ENCODE measurements around the gene PITX3. TPM values are rescaled to one million over a fixed set of nuclear protein-coding genes. Genes with fewer than 3 reads are reported as not detected.
A peak's percentile ranks its signal among the peaks of the same experiment; 100 is the strongest.
"Not testable (repeated sequence)": the region's sequence is repeated elsewhere in the genome, so short reads cannot be mapped to it uniquely, and the experiment has no call there.

Gene PITX3
- polyA plus RNA-seq, 1 donor, result 0.43 TPM

DNA sequence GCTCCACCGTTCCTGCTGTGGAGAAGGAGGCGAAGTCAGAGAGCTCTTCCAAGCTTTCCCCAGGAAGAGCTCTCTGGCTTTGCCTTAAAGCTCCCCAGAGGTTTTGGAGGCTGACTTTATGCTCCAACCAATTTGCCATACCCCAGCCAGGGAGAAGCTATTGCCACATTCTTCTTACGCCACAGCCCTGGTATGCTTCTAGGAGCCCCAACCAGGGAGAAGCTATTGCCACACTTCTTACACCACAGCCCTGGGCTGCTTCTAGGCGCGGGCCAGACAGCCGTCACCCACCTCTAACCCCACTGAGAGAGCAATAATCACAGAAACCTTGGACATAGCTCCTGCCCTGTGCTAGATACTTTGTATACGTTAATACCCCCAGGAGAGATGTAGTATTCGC lies 14.3 kb downstream of the PITX3 start:
- DNase-seq, result no peak

DNA sequence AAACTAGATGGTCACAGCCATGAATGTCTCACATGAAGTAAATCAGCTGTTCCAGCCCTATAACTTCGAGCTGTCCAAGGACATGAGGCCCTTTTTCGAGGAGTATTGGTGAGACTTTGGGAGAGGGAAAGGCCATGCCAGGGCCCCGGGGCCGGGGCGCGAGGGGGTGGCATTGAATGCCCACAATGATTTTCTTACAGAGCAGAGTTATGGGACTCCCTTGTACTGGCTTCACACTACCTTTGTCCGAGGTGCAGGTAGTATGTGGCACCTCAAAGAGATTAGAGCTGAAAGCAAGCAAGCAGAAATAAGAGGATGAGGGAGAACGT lies 14.8 kb downstream of the PITX3 start:
- DNase-seq, result no peak

DNA sequence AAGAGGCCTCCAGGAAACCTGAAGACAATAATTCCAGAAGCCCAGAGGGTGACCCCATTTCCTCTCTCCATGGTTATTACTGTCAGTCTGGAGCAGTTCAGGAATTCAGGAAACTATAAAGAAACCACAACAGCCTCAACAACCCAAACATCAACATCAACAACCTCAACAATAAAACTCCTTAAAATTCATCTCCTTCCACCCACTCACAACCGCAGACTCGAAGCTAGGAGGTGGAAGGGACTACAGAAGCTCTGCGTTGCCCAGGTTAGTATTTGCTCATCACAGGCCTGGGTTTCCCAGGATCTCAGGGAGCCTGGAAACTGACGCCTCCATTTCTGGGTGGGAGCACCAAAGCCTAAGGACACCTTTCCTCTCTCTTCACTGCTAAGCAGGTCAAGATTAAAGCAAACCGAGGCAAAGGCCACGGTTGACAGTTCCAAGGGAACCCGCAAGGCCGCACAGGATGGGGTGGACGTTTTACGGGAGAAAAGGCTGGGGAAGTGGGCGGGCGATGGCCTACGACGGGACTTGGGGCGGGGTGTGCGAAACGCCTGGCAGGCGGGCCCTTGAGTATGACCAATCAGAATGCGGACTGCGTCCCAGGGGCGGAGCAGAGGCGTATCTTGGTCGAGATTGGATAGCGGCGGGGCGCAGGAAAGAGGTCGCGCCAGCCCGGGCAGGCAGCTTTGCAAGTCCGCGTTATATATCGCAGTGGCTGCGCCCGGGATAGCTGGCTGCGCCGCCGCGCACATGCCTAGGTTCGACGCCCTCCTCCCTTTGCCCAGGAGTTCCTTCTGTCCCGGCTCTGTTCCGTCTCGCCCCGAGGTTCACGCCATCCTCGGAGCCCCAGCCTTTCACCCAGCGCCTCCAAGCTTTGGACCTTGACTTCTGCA lies 15.4 kb downstream of the PITX3 start, which contains the start of gene ELOVL3:
Gene ELOVL3, plus strand, starts transcription at position 654 of the 896 bp plus-strand sequence. CDS start 250 bp downstream, outside the sequence.
- DNase-seq, result peak; percentile 93

DNA sequence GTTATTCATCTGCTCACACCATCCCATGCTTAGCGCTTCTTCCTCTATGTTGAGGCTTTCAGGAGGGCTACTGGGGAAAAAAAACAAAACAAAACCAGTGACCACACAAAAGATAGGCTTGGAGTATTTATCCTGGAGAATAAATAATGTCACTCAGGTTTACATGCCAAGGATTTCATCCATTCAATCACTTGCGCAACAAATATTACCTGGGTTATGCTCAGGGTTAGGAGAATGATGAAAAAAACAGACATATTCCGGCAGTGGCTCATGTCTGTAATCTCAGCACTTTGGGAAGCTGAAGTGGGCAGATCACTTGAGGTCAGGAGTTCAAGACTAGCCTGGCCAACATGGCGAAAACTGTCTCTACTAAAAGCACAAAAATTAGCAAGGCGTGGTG lies 18.5 kb downstream of the PITX3 start:
- no peak for DNase-seq

DNA sequence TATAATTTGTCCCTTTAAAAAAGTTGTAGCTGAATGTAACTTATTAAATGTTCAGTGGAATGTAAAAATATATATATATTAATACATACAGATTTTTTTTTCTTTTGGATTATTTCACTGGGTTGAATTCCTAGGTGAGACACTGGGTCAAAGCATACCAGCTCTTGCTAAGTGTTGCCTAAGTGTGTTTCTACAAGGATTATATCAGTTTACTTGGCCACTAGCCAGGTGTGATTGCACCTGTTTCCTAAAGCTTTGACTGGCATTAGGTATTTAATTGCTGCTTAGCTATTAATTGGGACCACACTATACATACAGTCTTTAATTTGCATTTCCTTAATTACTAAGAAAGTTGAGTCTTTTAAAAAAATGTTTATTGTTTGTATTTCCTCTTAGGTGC lies 20.7 kb downstream of the PITX3 start:
- DNase-seq, result no peak

DNA sequence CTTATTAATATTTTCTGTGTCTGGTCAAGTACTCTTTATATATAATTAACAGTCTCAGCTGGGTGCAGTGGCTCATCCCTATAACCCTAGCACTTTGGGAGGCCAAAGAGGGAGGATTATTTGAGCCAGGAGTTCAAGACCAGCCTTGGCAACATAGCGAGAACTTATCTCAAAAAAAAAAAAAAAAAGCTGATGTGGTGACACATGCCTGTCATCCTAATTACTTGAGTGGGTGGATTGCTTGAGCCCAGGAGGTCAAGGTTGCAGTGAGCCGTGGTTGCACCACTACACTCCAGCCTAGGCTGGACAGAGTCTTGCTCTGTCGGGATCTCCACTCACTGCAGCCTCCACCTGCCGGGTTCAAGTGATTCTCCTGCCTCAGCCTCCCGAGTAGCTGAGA lies 21.9 kb downstream of the PITX3 start:
- no peak for DNase-seq

DNA sequence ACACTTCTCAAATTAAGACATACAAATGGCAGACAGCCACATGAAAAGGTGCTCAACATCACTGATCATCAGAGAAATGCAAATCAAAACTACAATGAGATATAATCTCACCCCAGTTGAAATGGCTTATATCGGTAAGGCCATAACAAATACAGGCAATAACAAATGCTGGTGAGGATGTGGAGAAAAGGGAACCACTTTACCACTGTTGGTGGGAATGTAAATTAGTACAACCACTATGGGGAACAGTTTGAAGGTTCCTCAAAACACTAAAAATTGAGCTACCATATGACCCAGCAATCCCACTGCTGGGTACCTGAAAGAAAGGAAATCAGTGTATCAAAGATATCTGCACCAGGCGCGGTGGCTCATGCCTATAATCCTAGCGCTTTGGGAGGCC lies 27.7 kb downstream of the PITX3 start:
- DNase-seq, result not testable (repeated sequence)

DNA sequence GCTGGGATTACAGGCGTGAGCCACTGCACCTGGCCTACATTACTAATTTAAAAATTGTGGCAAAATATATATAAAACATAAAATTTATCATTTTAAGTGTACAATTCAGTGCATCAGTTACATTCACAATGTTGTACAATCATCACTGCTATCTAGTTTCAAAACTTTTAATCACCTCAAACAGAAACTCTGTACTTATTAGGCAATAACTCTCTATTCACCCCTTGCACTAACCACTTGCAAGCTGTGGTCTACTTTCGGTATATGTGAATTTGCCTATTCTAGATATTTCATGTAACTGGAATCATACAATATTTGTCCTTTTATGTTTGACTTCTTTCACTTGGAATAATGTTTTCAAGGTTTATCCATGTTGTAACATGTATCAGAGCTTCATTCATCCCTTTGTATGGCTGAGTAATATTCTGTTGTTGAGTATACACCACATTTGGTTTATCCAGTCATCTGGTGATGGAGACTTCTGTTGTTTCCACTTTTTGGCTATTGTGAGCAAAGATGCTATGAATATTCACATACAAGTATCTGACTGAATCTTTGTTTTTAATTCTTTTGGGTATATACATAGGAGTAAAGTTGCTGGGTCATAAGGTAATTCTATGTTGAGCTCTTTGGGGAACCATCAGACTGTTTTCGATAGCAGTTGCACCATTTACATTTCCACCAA lies 29.6 kb downstream of the PITX3 start:
- no peak for DNase-seq

DNA sequence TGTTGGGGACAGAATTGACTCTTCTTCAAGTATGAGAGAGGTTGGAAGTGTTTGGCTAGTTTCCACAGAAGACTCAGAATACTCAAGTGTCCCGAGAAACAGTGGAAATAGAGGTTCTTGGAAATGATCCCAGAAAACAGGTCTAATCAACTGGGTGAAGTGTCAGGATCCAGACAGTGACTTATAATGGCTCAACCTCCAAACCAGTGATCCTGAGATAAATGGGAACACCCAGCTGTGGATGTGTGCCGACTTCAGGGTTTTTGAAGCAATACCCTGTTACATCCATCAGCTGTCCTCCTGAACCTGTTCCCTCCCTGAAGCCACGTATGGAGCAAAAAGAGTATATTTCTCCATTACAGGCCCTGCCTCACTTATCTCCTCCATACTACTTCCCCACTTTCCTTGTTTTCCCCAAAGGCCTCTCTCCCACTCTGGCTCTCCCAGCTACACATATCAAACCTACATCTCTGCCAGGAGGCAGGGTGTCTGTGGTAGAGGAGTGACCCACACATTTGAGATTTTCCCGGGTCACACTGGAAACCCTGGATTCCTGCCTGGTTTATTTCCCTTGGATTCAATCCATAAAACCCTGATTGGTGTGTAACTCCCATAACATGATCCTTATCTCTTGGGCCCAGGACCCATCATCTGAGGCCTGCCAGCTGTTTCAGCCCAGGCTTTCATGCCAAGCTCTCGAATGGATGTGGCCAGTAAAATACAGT lies 32.8 kb downstream of the PITX3 start:
- DNase-seq, result no peak

DNA sequence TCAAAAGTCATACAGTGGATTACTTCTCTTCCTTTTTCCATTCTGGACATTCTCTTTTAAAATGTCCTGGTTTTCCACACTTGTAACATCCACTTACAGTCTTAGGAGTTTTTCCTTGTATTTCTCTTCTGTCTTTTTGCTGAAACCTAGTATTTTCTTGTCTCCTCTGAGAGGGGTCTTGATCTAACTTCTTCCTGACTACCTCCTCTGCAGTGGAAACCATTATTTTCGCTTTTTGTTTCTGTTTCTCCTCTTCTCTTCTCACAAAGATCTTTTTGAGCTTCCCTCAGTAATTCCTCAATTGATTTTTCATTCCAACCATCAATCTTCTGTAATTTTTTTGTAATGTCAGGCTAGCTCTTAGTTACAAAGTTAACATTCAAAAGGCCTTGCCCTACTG lies 38.9 kb downstream of the PITX3 start:
- no peak for DNase-seq

DNA sequence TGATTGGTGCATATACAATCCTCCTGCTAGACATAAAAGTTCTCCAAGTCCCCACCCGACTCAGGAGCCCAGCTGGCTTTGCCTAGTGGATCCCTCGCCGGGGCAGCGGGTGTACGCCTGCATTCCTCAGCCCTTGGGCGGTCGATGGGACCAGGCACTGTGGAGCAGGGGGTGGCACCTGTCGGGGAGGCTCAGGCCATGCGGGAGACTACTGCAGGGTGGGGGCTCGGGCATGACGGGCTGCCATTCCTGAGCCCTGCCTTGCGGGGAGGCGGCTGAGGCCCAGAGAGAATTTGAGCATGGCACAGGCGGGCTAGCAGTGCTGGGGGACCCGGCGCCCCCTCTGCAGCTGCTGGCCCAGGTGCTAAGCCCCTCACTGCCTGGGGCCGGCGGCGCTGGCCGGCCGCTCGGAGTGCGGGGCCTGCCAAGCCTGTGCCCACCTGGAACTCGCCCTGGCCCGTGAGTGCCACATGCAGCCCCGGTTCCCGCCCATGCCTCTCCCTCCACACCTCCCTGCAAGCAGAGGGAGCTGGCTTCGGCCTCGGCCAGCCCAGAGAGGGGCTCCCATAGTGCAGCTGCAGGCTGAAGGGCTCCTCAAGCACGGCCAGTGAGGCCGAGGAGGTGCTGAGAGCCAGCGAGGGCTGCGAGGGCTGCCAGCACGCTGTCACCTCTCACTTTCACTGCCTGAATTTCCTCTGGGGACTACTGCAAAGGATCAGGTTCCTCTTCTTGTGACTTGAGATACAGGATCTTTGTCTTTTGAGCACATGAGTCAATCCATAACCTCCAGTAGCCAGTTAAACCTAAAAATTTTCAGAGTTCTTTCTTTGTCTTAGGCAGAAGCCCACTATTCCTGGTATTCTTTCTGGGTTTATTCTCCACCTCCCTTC lies 40.3 kb downstream of the PITX3 start:
- no peak for DNase-seq

DNA sequence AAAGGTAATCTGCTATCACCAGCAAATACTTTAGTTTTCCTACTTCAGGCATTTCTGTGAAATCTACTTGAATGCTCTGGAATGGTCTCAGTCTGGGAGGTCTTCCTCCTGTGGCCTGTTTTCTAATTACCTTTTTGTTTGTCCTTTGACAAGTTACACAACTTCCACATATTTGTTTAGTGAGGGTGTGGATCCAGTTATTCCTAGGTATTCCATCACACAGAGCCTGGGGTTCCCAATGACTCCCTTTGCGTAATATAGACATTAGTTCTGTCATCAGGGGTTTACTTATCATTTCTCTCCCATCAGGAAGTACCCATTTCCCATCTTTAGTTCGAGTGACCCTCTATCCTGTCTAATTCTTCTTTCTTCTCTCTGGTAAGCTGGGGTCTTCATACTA lies 43.3 kb downstream of the PITX3 start:
- no peak for DNase-seq

DNA sequence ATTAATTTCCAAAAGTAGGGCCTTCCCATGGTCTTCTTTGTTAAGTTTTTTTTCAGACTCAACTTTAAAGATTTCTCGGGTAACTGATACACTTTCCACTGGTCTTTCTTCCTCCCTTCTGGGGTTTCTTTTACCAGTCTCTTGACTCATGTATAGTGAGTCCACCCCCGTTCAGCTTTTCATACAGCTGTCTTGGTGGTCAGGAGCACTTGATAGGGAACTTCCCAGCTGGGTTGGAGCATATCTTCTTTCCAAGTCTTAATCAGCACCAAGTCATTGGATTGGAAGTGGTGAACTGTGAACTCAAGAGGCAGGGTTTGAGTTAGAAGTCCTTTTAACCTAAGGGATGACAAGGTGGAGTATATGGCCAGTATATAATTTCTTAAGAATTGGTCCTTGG lies 44.4 kb downstream of the PITX3 start:
- no peak for DNase-seq

DNA sequence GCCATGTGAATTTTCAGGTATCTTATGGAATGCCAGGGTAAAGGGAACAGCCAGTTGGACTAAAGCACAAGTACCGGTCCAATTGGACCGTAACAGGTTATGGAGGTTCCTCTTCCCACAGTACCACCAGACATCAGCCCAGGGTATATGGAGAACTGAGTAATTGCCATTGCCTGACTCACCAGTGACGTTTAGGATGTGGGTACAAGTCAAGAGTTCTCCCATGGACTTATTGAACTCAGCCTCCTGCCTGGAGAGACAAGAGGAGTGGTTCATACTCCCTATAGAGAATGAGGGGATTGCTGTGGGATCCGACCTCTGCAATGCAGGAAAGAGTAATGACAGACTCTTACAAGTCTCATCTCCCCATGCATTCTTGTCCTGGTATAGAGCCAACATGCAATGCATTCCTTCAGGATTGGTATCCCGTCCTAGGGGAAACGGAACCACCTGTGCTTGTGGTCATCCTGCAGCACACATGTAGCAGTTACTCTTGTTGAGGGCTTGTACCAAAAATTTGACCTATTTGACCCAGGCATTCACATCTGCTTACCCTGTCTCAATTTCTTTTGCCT lies 45.9 kb downstream of the PITX3 start:
- no peak for DNase-seq

DNA sequence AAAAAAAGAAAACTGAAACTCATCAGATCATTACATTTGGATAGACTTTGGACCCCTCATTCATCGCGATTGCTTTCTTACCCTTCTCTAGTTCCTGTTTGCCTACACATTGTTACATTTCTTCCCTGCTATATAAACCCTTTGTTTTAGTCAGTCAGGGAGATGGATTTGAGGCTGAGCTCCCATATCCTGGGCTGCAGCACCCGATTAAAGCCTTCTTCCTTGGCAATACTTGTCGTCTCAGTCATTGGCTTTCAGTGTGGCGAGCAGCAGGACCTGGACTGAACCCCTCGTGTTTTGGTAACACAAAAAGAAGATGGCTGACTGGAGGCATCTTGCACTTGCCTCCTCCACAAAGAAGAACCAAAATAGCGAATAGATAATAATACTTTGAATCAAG lies 49.4 kb downstream of the PITX3 start:
- no peak for DNase-seq

DNA sequence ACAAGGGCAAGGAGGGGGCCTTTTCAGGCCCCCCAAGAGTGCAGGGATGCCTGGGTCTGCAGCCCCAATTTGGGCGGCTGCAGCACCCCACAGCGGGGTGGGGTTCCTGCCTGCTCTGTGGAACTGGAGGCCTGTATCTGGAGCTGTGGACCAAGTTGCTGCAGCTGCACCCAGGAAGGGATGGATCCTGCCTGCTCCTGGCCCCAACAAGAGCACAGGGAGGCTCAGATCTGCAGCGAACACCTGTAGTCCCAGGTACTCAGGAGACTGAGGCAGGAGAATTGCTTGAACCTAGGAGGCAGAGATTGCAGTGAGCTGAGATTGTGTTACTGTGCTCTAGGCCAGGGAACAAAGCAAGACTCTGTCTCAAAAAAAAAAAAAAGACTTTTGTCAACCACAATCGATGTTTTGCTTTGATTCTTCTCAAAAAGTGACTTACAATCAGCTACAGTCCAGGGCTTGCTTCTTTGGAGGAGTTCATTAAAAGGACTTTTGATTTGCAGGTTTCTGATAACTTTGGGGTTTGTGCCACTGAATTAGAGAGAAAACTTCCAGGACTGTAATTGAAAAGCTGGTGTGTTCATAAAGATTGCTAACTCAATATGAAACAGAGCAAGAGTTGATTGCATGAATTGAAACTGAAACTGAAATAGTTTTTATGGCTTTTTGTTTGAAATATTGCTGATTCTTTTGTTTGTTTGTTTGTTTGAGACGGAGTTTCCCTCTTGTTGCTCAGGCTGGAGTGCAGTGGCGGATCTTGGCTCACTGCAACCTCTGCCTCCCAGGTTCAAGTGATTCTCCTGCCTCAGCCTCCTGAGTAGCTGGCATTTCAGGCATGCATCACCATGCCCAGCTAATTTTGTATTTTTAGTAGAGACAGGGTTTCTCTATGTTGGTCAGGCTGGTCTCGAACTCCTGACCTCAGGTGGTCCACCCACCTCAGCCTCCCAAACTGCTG lies 52.1 kb downstream of the PITX3 start:
- DNase-seq, result not testable (repeated sequence)

DNA sequence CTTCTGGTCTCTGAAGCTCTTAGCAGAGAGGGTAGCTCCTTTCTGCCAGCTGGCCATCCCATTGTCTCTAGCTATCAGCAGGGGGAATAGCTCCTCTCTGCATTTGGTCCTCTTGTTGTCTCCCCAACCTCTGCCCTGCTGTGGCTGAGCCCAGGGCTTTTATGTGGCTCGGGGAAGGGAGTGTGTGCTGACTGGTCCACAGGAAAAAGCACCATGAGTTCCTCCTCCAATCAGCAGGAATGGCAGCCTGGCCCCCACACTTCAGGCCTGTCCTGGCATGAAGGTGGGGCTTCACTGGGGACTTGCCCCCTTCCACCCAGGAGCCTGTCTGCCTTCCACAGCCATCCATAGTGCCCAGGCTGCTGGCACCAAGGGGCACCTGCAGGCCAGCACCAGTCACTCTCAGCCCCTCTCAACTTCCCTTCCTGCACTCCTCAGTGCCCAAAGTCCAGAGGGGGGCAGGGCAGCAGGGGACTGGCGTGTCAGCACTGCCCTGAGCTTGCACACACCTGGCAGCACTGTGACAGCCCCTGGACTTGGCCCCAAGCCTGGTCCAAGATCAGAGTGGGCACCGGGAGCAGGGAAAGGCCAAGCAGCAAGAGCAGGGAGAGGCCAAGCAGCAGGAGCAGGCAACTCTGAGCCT lies 52.9 kb downstream of the PITX3 start:
- no peak for DNase-seq

DNA sequence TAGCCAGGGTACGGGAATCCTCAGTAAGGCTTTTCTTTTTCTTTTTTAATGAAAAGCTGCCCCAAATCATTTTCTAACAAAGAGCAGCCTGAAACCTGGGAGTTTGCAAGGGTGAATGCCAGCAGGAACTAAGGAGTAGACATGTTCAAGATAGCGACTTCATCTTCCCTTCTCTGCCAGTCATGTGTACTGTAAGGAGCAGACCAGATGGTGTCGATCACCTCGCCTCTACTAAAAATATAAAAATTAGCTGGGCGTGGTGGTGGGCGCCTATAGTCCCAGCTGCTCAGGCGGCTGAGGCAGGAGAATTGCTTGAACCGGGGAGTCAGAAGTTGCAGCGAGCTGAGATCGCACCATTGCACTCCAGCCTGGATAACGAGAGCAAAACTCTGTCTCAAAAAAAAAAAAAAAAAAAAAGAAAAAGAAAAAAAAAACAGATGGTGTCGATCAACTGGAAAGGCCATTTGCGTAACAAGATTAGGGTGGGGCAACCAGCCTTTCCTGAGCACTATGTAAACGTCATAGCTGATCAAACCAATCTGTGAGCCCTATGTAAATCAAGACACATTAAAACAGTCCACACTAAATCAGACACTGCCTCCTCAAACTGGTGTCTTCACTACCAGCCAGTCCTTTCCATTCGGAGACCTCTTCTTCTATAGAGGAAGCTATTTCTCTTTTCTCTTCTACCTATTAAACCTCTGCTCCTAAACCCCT lies 55.3 kb downstream of the PITX3 start:
- no peak for DNase-seq

DNA sequence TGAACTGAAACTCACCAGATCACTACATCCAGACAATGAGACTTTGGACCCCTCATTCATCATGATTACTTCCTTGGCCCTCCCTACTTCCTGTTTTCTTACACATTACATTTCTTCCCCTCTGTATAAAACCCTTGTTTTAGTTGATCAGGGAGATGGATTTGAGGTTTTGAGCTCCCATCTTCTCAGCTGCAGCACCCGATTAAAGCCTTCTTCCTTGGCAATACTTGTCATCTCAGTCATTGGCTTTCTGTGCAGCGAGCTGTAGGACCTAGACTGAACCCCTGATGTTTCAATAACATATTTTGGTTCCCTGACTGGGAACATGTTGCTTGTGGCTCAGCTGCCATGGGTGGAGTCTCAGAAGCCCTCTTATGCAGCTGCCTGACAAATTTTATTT lies 56.0 kb downstream of the PITX3 start:
- DNase-seq, result no peak

Data from left kidney (tissue), 2 donors.